Measurements from ENCODE around the gene DOCK6.
A peak's percentile ranks its signal among the peaks of the same experiment; 100 is the strongest.

The DOCK6 gene

GRCh38 chr19:11225172-11225571, 37.2 kb downstream of the DOCK6 start:
- DNase-seq (ENCODE audit: low spot score), result no peak

GRCh38 chr19:11224429-11224828, 37.9 kb downstream of the DOCK6 start:
- no peak for DNase-seq (ENCODE audit: low spot score)

GRCh38 chr19:11223200-11223599, 39.1 kb downstream of the DOCK6 start:
- no peak for DNase-seq (ENCODE audit: low spot score)

- no peak for DNase-seq (ENCODE audit: low spot score)
These were observed 41.2 kb downstream of the DOCK6 start for GRCh38 chr19:11221082-11221598.

- DNase-seq (ENCODE audit: low spot score), result no peak
These were observed 47.9 kb downstream of the DOCK6 start for GRCh38 chr19:11214387-11214786.

GRCh38 chr19:11210656-11210928, 51.7 kb downstream of the DOCK6 start:
- DNase-seq (ENCODE audit: low spot score), result no peak

- DNase-seq (ENCODE audit: low spot score), result peak; percentile 48
These were observed 52.3 kb downstream of the DOCK6 start for GRCh38 chr19:11209839-11210655.

- peak; percentile 39 for DNase-seq (ENCODE audit: low spot score)
These were observed 53.5 kb downstream of the DOCK6 start for GRCh38 chr19:11208561-11209471.

GRCh38 chr19:11205939-11206570, 56.3 kb downstream of the DOCK6 start:
- no peak for DNase-seq (ENCODE audit: low spot score)

GRCh38 chr19:11204943-11205349, 57.4 kb downstream of the DOCK6 start:
- DNase-seq (ENCODE audit: low spot score), result no peak

GRCh38 chr19:11204076-11204602, 58.2 kb downstream of the DOCK6 start:
- DNase-seq (ENCODE audit: low spot score), result no peak

GRCh38 chr19:11203194-11204075, 58.9 kb downstream of the DOCK6 start:
- peak; percentile 91 for DNase-seq (ENCODE audit: low spot score)

- DNase-seq (ENCODE audit: low spot score), result no peak
These were observed 59.7 kb downstream of the DOCK6 start for GRCh38 chr19:11202488-11203193.

- DNase-seq (ENCODE audit: low spot score), result no peak
These were observed 60.5 kb downstream of the DOCK6 start for GRCh38 chr19:11201791-11202190.

- DNase-seq (ENCODE audit: low spot score), result no peak
These were observed 61.4 kb downstream of the DOCK6 start for GRCh38 chr19:11200931-11201330.

GRCh38 chr19:11200015-11200574, 62.2 kb downstream of the DOCK6 start:
- DNase-seq (ENCODE audit: low spot score), result no peak

- no peak for DNase-seq (ENCODE audit: low spot score)
These were observed 62.8 kb downstream of the DOCK6 start for GRCh38 chr19:11199517-11199916.

- no peak for DNase-seq (ENCODE audit: low spot score)
These were observed 63.4 kb downstream of the DOCK6 start for GRCh38 chr19:11198769-11199424.

- DNase-seq (ENCODE audit: low spot score), result no peak
These were observed 64.2 kb downstream of the DOCK6 start for GRCh38 chr19:11198175-11198534.

Data from AG08396 (cell line).